CD8-positive, alpha-beta memory T cell (primary cell): ENCODE data around the gene PIK3R1. TPM values are rescaled to one million over a fixed set of nuclear protein-coding genes. Genes with fewer than 3 reads are reported as not detected.

Experiments
- CTCF ChIA-PET: fragments of 350-600 bp; sonication (Branson Sonifier 250); formaldehyde crosslinking; loops from one replicate; lab custom pipeline; 2021; ENCODE audit warnings: antibody characterized with exemption; lab: Charles Lee
- POLR2A ChIA-PET: fragments of 350-600 bp; sonication (Branson Sonifier 250); formaldehyde crosslinking; loops from one replicate; lab custom pipeline; 2021; ENCODE audit warnings: antibody characterized with exemption; lab: Charles Lee
- DNase-seq, 5 donors: peaks; one replicate each; pipeline versions ENCODE4 v3.0.0 to v3.0.0-alpha.2; 2020 to 2022; ENCODE audit warnings: mixed read lengths in 1 of 5
- H3K27ac ChIP-seq: one replicate; pipeline ENCODE4 v1.7.0; 2013; ENCODE audit warnings: low read depth, mild to moderate bottlenecking, low read length, moderate library complexity
- H3K27me3 ChIP-seq: 2 replicates; pipeline ENCODE4 v1.7.0; 2013; ENCODE audit warnings: low read length, mild to moderate bottlenecking; ENCODE audit not compliant: insufficient read depth, poor library complexity, severe bottlenecking
- H3K36me3 ChIP-seq: 2 replicates; pipeline ENCODE4 v1.7.0; 2013; ENCODE audit warnings: mild to moderate bottlenecking, low read length, moderate library complexity; ENCODE audit not compliant: insufficient read depth
- H3K4me1 ChIP-seq: 2 replicates; pipeline ENCODE4 v1.7.0; 2013; ENCODE audit warnings: mild to moderate bottlenecking, low read length, moderate library complexity; ENCODE audit not compliant: insufficient read depth
- H3K4me3 ChIP-seq: 2 replicates; pipeline ENCODE4 v1.7.0; 2013; ENCODE audit warnings: mild to moderate bottlenecking, low read length
- H3K9me3 ChIP-seq: 2 replicates; pipeline ENCODE4 v1.7.0; 2013; ENCODE audit warnings: mild to moderate bottlenecking, low read length
- H3K27ac Mint-ChIP-seq, 8 donors: one replicate each; pipeline ENCODE4 v1.8.0; 2020 to 2021; ENCODE audit warnings: mixed read lengths in 8 of 8, mild to moderate bottlenecking in 6 of 8, inconsistent platforms in 3 of 8, moderate library complexity in 3 of 8
- H3K27me3 Mint-ChIP-seq, 2 donors: one replicate each; pipeline ENCODE4 v1.8.0; 2020 to 2021; ENCODE audit warnings: mixed read lengths in 2 of 2, mild to moderate bottlenecking in 1 of 2, moderate library complexity in 1 of 2
- H3K36me3 Mint-ChIP-seq, 3 donors: one replicate each; pipeline ENCODE4 v1.8.0; 2020 to 2021; ENCODE audit warnings: mixed read lengths in 3 of 3, inconsistent platforms in 1 of 3, mild to moderate bottlenecking in 1 of 3
- H3K4me1 Mint-ChIP-seq, 3 donors: one replicate each; pipeline ENCODE4 v1.8.0; 2020 to 2021; ENCODE audit warnings: mixed read lengths in 3 of 3, inconsistent platforms in 1 of 3, mild to moderate bottlenecking in 1 of 3
- H3K4me3 Mint-ChIP-seq, 7 donors: one replicate each; pipeline ENCODE4 v1.8.0; 2020 to 2021; ENCODE audit warnings: mixed read lengths in 7 of 7, mild to moderate bottlenecking in 6 of 7, moderate library complexity in 4 of 7, inconsistent platforms in 2 of 7
- H3K9me3 Mint-ChIP-seq, 5 donors: one replicate each; pipeline ENCODE4 v1.8.0; 2020 to 2022; ENCODE audit warnings: mixed read lengths in 5 of 5, mild to moderate bottlenecking in 3 of 5, moderate library complexity in 2 of 5, inconsistent platforms in 1 of 5
- polyA plus RNA-seq: library from polyadenylated mRNA; unstranded; fragments of 300-500 nt; fragmentation: Illumina TruSeq; gene quantifications from one replicate; pipeline ENCODE4 v1.2.3, GENCODE V29; 2021
- total RNA-seq, 2 experiments: library from RNA; stranded (reverse); gene quantifications; one replicate each; pipeline ENCODE4 v1.2.3, GENCODE V29; 2021

Gene PIK3R1
- total and polyA plus RNA-seq, 3 experiments from 2014 or later: 46.9 to 75.9 (median 47.9) TPM

GRCh38 chr5:68297656-68298055 lies 82.1 kb downstream of the PIK3R1 start:
- Histone ChIP-seq H3K36me3 (peaks cover 61% of the 10 kb centered on the region), H3K9me3 (no peaks in the 10 kb centered on the region), H3K4me1 (no peaks in the 10 kb centered on the region), H3K27me3 (no peaks in the 10 kb centered on the region), H3K4me3 (no peak overlapping the region), H3K27ac (no peak overlapping the region)
- no peak for DNase-seq
- Mint-ChIP-seq H3K9me3 (no peaks in the 10 kb centered on the region), H3K4me1 (peaks cover 19 to 60% (median 26%) of the 10 kb centered on the region in 3 donors), H3K4me3 (peak overlapping the region in 1 of 7 donors; percentile 11), H3K27me3 (peaks cover 0 to 3% of the 10 kb centered on the region in 2 donors), H3K27ac (peak overlapping the region in 2 of 8 donors; percentile 12 to 76), H3K36me3 (peaks cover 18 to 89% (median 34%) of the 10 kb centered on the region in 3 donors)
- ChIA-PET POLR2A (interaction anchor here (0.7 kb wide), 1 partner anchor 22 kb away, joined by 3 read pairs; no protein-coding TSS in a partner anchor), CTCF (interaction anchor here (1.7 to 4.7 kb wide), 2 partner anchors 10 to 26 kb away, joined by 3 to 25 read pairs; no protein-coding TSS in a partner anchor)

GRCh38 chr5:68298479-68298878 lies 82.9 kb downstream of the PIK3R1 start:
- no peak overlapping the region for H3K27ac ChIP-seq
- no peak overlapping the region for H3K4me3 Mint-ChIP-seq
- peak overlapping the region in 2 of 8 donors; percentile 52 to 65 for H3K27ac Mint-ChIP-seq
- DNase-seq: no peak
- no peaks in the 10 kb centered on the region for H3K4me1 ChIP-seq
- H3K9me3 ChIP-seq: no peaks in the 10 kb centered on the region
- H3K9me3 Mint-ChIP-seq: no peaks in the 10 kb centered on the region
- CTCF ChIA-PET: interaction anchor here (1.7 to 4.7 kb wide), 2 partner anchors 11 to 27 kb away, joined by 3 to 25 read pairs; no protein-coding TSS in a partner anchor
- no peak overlapping the region for H3K4me3 ChIP-seq
- H3K4me1 Mint-ChIP-seq: peaks cover 27 to 68% (median 34%) of the 10 kb centered on the region in 3 donors
- H3K27me3 Mint-ChIP-seq: peaks cover 0 to 3% of the 10 kb centered on the region in 2 donors
- peaks cover 53% of the 10 kb centered on the region for H3K36me3 ChIP-seq
- POLR2A ChIA-PET: interaction anchor here (0.7 kb wide), 1 partner anchor 22 kb away, joined by 3 read pairs; no protein-coding TSS in a partner anchor
- H3K27me3 ChIP-seq: no peaks in the 10 kb centered on the region
- peaks cover 18 to 83% (median 34%) of the 10 kb centered on the region in 3 donors for H3K36me3 Mint-ChIP-seq

GRCh38 chr5:68299105-68299504 lies 83.5 kb downstream of the PIK3R1 start:
- Mint-ChIP-seq H3K4me1 (peaks cover 28 to 74% (median 40%) of the 10 kb centered on the region in 3 donors), H3K9me3 (no peaks in the 10 kb centered on the region), H3K27me3 (peaks cover 0 to 3% of the 10 kb centered on the region in 2 donors), H3K27ac (peak overlapping the region in 1 of 8 donors; percentile 65), H3K36me3 (peaks cover 18 to 76% (median 29%) of the 10 kb centered on the region in 3 donors), H3K4me3 (no peak overlapping the region)
- no peaks in the 10 kb centered on the region for H3K4me1 ChIP-seq
- POLR2A ChIA-PET: no interaction called here
- no peak overlapping the region for H3K4me3 ChIP-seq
- CTCF ChIA-PET: interaction anchor here (4.7 kb wide), 1 partner anchor 12 kb away, joined by 25 read pairs; no protein-coding TSS in a partner anchor
- no peak overlapping the region for H3K27ac ChIP-seq
- peaks cover 46% of the 10 kb centered on the region for H3K36me3 ChIP-seq
- H3K27me3 ChIP-seq: no peaks in the 10 kb centered on the region
- DNase-seq: no peak
- no peaks in the 10 kb centered on the region for H3K9me3 ChIP-seq

GRCh38 chr5:68299575-68299974 lies 84.0 kb downstream of the PIK3R1 start:
- H3K36me3 ChIP-seq: peaks cover 42% of the 10 kb centered on the region
- CTCF ChIA-PET: interaction anchor here (1.6 to 4.7 kb wide), 2 partner anchors 9 to 12 kb away, joined by 3 to 25 read pairs; no protein-coding TSS in a partner anchor

GRCh38 chr5:68303038-68303738 lies 87.6 kb downstream of the PIK3R1 start:
- Histone ChIP-seq H3K36me3 (peaks cover 9% of the 10 kb centered on the region), H3K4me1 (no peaks in the 10 kb centered on the region), H3K9me3 (no peaks in the 10 kb centered on the region), H3K27ac (no peak overlapping the region), H3K27me3 (no peaks in the 10 kb centered on the region), H3K4me3 (no peak overlapping the region)
- H3K27me3 Mint-ChIP-seq: peaks cover 0 to 3% of the 10 kb centered on the region in 2 donors
- ChIA-PET CTCF (interaction anchor here (1.0 to 1.3 kb wide), 2 partner anchors 157 to 160 kb away, joined by 3 to 5 read pairs; no protein-coding TSS in a partner anchor), POLR2A (interaction anchor here (0.6 kb wide), 4 partner anchors 8 to 107 kb away, joined by 3 to 4 read pairs (median 4); no protein-coding TSS in a partner anchor)
- H3K4me3 Mint-ChIP-seq: no peak overlapping the region
- H3K9me3 Mint-ChIP-seq: no peaks in the 10 kb centered on the region
- H3K4me1 Mint-ChIP-seq: peaks cover 26 to 53% (median 34%) of the 10 kb centered on the region in 3 donors
- no peak for DNase-seq
- peak overlapping the region in 7 of 8 donors; percentile 1 to 92 (median 55) for H3K27ac Mint-ChIP-seq
- peaks cover 0 to 38% (median 7%) of the 10 kb centered on the region in 3 donors for H3K36me3 Mint-ChIP-seq

More at GRCh38 chr5:68299575-68299974, 84.0 kb downstream of the PIK3R1 start:
- Mint-ChIP-seq H3K27me3 (peaks cover 0 to 3% of the 10 kb centered on the region in 2 donors), H3K36me3 (peaks cover 14 to 72% (median 27%) of the 10 kb centered on the region in 3 donors), H3K9me3 (no peaks in the 10 kb centered on the region), H3K4me3 (no peak overlapping the region), H3K4me1 (peaks cover 28 to 75% (median 40%) of the 10 kb centered on the region in 3 donors), H3K27ac (peak overlapping the region in 1 of 8 donors; percentile 65)
- POLR2A ChIA-PET: interaction anchor here (0.8 kb wide), 1 partner anchor 25 kb away, joined by 3 read pairs; no protein-coding TSS in a partner anchor
- no peak for DNase-seq
- no peak overlapping the region for H3K27ac ChIP-seq
- H3K9me3 ChIP-seq: no peaks in the 10 kb centered on the region
- H3K4me3 ChIP-seq: no peak overlapping the region
- no peaks in the 10 kb centered on the region for H3K4me1 ChIP-seq
- H3K27me3 ChIP-seq: no peaks in the 10 kb centered on the region

GRCh38 chr5:68303754-68304420 lies 88.3 kb downstream of the PIK3R1 start:
- ChIA-PET CTCF (interaction anchor here (1.3 kb wide), 1 partner anchor 156 kb away, joined by 3 read pairs; no protein-coding TSS in a partner anchor), POLR2A (no interaction called here)
- Histone ChIP-seq H3K9me3 (no peaks in the 10 kb centered on the region), H3K36me3 (peaks cover 2% of the 10 kb centered on the region), H3K27ac (no peak overlapping the region), H3K4me1 (no peaks in the 10 kb centered on the region), H3K27me3 (no peaks in the 10 kb centered on the region), H3K4me3 (no peak overlapping the region)
- H3K4me1 Mint-ChIP-seq: peaks cover 22 to 49% (median 34%) of the 10 kb centered on the region in 3 donors
- DNase-seq: no peak
- H3K36me3 Mint-ChIP-seq: peaks cover 0 to 31% (median 4%) of the 10 kb centered on the region in 3 donors
- peaks cover 0 to 3% of the 10 kb centered on the region in 2 donors for H3K27me3 Mint-ChIP-seq
- no peaks in the 10 kb centered on the region for H3K9me3 Mint-ChIP-seq
- H3K27ac Mint-ChIP-seq: peak overlapping the region in 6 of 8 donors; percentile 8 to 78 (median 22)
- H3K4me3 Mint-ChIP-seq: peak overlapping the region in 1 of 7 donors; percentile 16

GRCh38 chr5:68304421-68305052 lies 89.0 kb downstream of the PIK3R1 start:
- Histone ChIP-seq H3K36me3 (no peaks in the 10 kb centered on the region), H3K27ac (no peak overlapping the region), H3K27me3 (no peaks in the 10 kb centered on the region), H3K9me3 (no peaks in the 10 kb centered on the region), H3K4me3 (no peak overlapping the region), H3K4me1 (no peaks in the 10 kb centered on the region)
- POLR2A ChIA-PET: no interaction called here
- peaks cover 0 to 3% of the 10 kb centered on the region in 2 donors for H3K27me3 Mint-ChIP-seq
- H3K4me1 Mint-ChIP-seq: peaks cover 20 to 42% (median 34%) of the 10 kb centered on the region in 3 donors
- peak overlapping the region in 1 of 8 donors; percentile 38 for H3K27ac Mint-ChIP-seq
- H3K36me3 Mint-ChIP-seq: peaks cover 0 to 24% (median 2%) of the 10 kb centered on the region in 3 donors
- no peaks in the 10 kb centered on the region for H3K9me3 Mint-ChIP-seq
- CTCF ChIA-PET: interaction anchor here (1.0 kb wide), 1 partner anchor 17 kb away, joined by 3 read pairs; no protein-coding TSS in a partner anchor
- H3K4me3 Mint-ChIP-seq: no peak overlapping the region
- no peak for DNase-seq
